Right atrium auricular region (tissue), 2 donors: ENCODE data around the gene NEFH. TPM values are rescaled to one million over a fixed set of nuclear protein-coding genes. Genes with fewer than 3 reads are reported as not detected.
"Not testable (repeated sequence)": the region's sequence is repeated elsewhere in the genome, so short reads cannot be mapped to it uniquely, and the experiment has no call there.

Source experiments
- DNase-seq: peaks from one replicate; pipeline ENCODE4 v3.0.0-alpha.2; 2019; ENCODE audit warnings: low spot score
- H3K27ac ChIP-seq, 2 donors: fragments of 200-600 bp; sonication (generic); 1 replicate in 1 of 2; 2 replicates in 1 of 2; pipeline ENCODE4 v1.5.1; 2016 to 2019
- H3K27me3 ChIP-seq, 2 donors: fragments of 200-600 bp; sonication (generic); one replicate each; pipeline versions ENCODE4 v1.5.1 to v1.6.0; 2017 to 2019
- H3K36me3 ChIP-seq: fragments of 200-600 bp; sonication (generic); one replicate; pipeline ENCODE4 v1.5.1; 2016
- H3K4me1 ChIP-seq, 2 donors: fragments of 200-600 bp; sonication (generic); one replicate each; pipeline versions ENCODE4 v1.5.1 to v1.6.0; 2017 to 2019
- H3K4me3 ChIP-seq, 2 donors: fragments of 200-600 bp; sonication (generic); 1 replicate in 1 of 2; 2 replicates in 1 of 2; pipeline ENCODE4 v1.5.1; 2017 to 2019; ENCODE audit warnings: mild to moderate bottlenecking in 1 of 2, moderate library complexity in 1 of 2
- H3K9me3 ChIP-seq, 2 donors: fragments of 200-600 bp; sonication (generic); one replicate each; pipeline ENCODE4 v1.5.1; 2019
- CTCF ChIP-seq, 2 donors: fragments of 200-600 bp; sonication (generic); IDR thresholded peaks; one replicate each; pipeline ENCODE4 v1.5.1; 2019; ENCODE audit warnings: antibody characterized with exemption in 2 of 2
- total RNA-seq, 2 donors: library from RNA; depleted of rRNA; stranded (reverse); fragments of >200 nt; gene quantifications; one replicate each; pipeline ENCODE4 v1.1.0, GENCODE V29; 2016

The NEFH gene
- total RNA-seq, 2 donors from 2014 or later = 0.22 to 0.28 TPM

- Histone ChIP-seq H3K4me1 (peaks cover 0 to 9% of the 10 kb centered on the region in 2 donors), H3K36me3 (no peaks in the 10 kb centered on the region), H3K27ac (no peak overlapping the region), H3K27me3 (peaks cover 3 to 11% of the 10 kb centered on the region in 2 donors), H3K9me3 (no peaks in the 10 kb centered on the region), H3K4me3 (no peak overlapping the region)
- TF ChIP-seq CTCF (IDR thresholded peaks at IDR 0.05) = no peak
- DNase-seq = no peak
Observed at GRCh38 chr22:29485448-29485847, 5.4 kb downstream of the NEFH start.

DNA sequence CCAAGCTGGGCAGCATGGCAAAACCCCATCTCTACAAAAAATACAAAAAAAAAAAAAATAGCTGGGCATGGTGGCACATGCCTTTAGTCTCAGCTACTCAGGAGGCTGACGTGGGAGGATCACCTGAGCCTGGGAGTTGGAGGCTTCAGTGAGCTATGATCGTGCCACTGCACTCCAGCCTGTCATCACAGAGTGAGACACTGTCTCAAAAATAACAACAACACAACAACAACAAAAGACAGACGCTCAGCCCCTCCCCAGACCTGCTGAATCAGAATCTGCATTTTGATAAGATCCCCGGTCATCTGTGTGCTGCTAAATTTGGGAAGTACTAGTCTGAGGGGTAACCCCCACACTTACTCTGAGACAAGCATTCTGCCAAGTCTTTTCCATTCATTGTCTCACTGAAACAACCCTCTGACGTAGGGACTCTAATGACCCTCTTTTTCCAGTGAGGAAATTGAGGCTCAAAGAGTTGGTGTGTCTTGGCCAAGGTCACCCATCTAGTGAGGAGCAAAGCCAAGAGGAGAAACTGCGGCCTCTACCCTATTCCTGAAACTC lies 7.5 kb downstream of the NEFH start:
- Histone ChIP-seq H3K4me3 (no peak overlapping the region), H3K27ac (no peak overlapping the region), H3K27me3 (no peaks in the 10 kb centered on the region), H3K9me3 (no peaks in the 10 kb centered on the region), H3K4me1 (no peaks in the 10 kb centered on the region), H3K36me3 (no peaks in the 10 kb centered on the region)
- DNase-seq = no peak
- TF ChIP-seq CTCF (IDR thresholded peaks at IDR 0.05) = no peak

- H3K9me3 ChIP-seq, H3K4me1 ChIP-seq, DNase-seq, H3K4me3 ChIP-seq, H3K27me3 ChIP-seq, H3K36me3 ChIP-seq, H3K27ac ChIP-seq: not testable (repeated sequence)
Observed at GRCh38 chr22:29489127-29489780, 9.2 kb downstream of the NEFH start.

DNA sequence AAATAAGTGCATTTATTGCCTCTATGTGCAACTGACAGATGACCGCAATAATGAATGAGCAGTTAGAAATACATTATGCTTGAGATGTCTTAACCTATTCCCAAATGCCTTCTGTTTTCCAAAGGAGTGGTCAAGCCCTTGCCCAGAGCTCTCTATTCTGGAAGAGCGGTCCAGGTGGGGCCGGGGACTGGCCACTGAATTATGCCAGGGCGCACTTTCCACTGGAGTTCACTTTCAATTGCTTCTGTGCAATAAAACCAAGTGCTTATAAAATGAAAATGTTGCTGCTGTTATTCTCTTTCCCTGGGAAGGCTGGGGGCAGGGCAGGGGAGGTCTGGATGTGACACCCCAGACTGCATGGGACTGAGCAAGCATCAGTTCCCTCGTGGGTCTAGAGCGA lies 11.0 kb downstream of the NEFH start:
- Histone ChIP-seq H3K4me3 (no peak overlapping the region), H3K36me3 (no peaks in the 10 kb centered on the region), H3K4me1 (no peaks in the 10 kb centered on the region), H3K27ac (no peak overlapping the region), H3K9me3 (no peaks in the 10 kb centered on the region), H3K27me3 (no peaks in the 10 kb centered on the region)
- DNase-seq = no peak
- no peak for TF ChIP-seq CTCF (IDR thresholded peaks at IDR 0.05)

DNA sequence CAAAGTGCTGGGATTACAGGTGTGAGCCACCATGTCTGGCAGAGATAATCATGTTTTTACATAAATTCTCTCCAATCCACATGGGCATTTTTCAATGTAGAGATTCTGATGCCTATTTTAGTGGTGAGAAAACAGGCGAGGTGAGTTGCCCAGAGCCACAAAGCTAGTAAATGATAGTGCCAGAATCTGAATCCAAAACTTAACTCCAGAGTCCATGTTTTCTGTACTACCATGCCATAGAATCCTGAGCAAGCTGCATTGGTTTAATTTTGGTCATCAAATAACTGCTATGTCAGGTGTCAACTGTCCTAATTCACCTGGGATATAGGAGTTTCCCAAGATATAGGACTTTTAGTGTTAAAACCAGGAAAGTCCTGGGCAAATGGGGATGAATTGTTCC lies 13.6 kb downstream of the NEFH start:
- H3K4me1 ChIP-seq = no peaks in the 10 kb centered on the region
- H3K36me3 ChIP-seq = no peaks in the 10 kb centered on the region
- DNase-seq = no peak
- H3K27ac ChIP-seq = no peak overlapping the region
- H3K4me3 ChIP-seq = no peak overlapping the region
- no peaks in the 10 kb centered on the region for H3K27me3 ChIP-seq
- TF ChIP-seq CTCF (IDR thresholded peaks at IDR 0.05) = no peak
- no peaks in the 10 kb centered on the region for H3K9me3 ChIP-seq

DNA sequence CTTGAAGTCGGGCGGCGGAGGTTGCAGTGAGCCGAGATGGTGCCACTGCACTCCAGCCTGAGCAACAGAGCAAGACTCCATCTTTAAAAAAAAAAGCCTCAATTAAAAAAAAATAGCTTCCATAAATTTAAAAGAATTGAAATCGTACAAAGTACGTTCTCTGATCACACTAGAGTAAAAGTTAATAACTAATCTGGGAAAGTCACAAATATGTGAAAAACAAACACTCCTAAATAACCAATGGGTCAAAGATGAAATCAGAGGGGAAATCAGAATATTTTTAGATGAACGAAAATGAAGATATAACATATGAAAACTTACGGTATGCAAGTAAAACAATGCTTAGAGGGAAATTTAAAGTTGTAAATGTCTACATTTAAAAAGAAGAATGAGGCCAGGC lies 19.8 kb downstream of the NEFH start:
- no peaks in the 10 kb centered on the region for H3K9me3 ChIP-seq
- H3K4me1 ChIP-seq = peaks cover 0 to 7% of the 10 kb centered on the region in 2 donors
- no peak overlapping the region for H3K4me3 ChIP-seq
- no peaks in the 10 kb centered on the region for H3K36me3 ChIP-seq
- H3K27me3 ChIP-seq = no peaks in the 10 kb centered on the region
- no peak for DNase-seq
- TF ChIP-seq CTCF (IDR thresholded peaks at IDR 0.05) = no peak
- no peak overlapping the region for H3K27ac ChIP-seq
